Measurements from ENCODE around the gene RFK. TPM values are rescaled to one million over a fixed set of nuclear protein-coding genes. Genes with fewer than 3 reads are reported as not detected.
A peak's percentile ranks its signal among the peaks of the same experiment; 100 is the strongest.

RFK gene
- total and polyA plus RNA-seq, 2 donors from 2014 or later = 20.6 to 40.3 TPM

GRCh38 chr9:76371901-76372300, 22.3 kb downstream of the RFK start:
- Histone ChIP-seq H3K9me3 (ENCODE audit: control insufficient read depth in 2 of 3, insufficient read depth in 1 of 3, low read length in 3 of 3) (no peaks in the 10 kb centered on the region), H3K27me3 (ENCODE audit: control insufficient read depth, insufficient read depth, low read length) (no peaks in the 10 kb centered on the region), H3K36me3 (ENCODE audit: control insufficient read depth in 2 of 3, insufficient read depth in 3 of 3, low read length in 3 of 3) (no peaks in the 10 kb centered on the region), H3K27ac (ENCODE audit: low read depth in 2 of 2, low read length in 2 of 2) (peak overlapping the region in 1 of 2 donors; percentile 4), H3K4me3 (ENCODE audit: low read length in 3 of 3) (no peak overlapping the region), H3K4me1 (ENCODE audit: control insufficient read depth in 2 of 3, insufficient read depth in 2 of 3, low read depth in 1 of 3, low read length in 3 of 3) (peaks cover 3 to 31% (median 24%) of the 10 kb centered on the region in 3 donors), H3K9ac (ENCODE audit: low read length in 3 of 3) (no peak overlapping the region)
- TF ChIP-seq, protein P1, sequence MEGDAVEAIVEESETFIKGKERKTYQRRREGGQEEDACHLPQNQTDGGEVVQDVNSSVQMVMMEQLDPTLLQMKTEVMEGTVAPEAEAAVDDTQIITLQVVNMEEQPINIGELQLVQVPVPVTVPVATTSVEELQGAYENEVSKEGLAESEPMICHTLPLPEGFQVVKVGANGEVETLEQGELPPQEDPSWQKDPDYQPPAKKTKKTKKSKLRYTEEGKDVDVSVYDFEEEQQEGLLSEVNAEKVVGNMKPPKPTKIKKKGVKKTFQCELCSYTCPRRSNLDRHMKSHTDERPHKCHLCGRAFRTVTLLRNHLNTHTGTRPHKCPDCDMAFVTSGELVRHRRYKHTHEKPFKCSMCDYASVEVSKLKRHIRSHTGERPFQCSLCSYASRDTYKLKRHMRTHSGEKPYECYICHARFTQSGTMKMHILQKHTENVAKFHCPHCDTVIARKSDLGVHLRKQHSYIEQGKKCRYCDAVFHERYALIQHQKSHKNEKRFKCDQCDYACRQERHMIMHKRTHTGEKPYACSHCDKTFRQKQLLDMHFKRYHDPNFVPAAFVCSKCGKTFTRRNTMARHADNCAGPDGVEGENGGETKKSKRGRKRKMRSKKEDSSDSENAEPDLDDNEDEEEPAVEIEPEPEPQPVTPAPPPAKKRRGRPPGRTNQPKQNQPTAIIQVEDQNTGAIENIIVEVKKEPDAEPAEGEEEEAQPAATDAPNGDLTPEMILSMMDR (IDR thresholded peaks at IDR 0.05; ENCODE audit: borderline replicate concordance, extremely low read depth, insufficient read depth) = no peak
- no peak for FAIRE-seq
- intact Hi-C loops (cut with DNase I) = no loop called here
- DNase-seq = peak in 2 of 5 donors; percentile 21 to 25

DNA sequence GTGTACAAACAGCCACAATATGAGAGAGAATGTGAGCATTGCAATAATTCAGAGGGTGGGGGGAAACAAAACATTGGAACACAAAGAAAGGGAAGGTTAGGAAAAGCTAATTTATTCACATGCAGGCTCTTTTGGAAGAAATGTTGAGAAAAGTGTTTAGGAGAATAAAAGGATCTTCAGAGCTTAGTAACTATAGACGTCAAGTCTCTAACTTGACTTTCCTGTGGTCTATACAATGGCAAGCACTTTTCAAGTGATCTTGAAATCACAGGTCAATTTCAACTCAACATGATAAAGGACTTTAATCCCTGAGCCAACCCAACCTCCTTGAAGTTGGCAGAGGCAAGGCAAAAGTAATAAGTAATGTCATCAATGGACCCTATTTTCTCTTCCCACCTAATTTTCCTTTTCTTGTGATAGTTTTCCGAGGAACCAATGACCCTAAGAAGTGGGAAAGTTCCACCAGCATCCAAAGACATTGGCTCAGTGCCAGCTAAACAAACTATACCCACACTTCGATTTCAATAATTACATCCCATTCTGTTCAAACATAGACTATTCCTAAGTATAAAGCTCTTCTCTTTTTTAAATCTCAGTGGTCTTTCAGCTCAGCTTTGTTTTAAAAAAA, 23.7 kb downstream of the RFK start:
- no peak overlapping the region for H3K4me3 ChIP-seq (ENCODE audit: low read length in 3 of 3)
- no peaks in the 10 kb centered on the region for H3K9me3 ChIP-seq (ENCODE audit: control insufficient read depth in 2 of 3, insufficient read depth in 1 of 3, low read length in 3 of 3)
- TF ChIP-seq, protein P1 (IDR thresholded peaks at IDR 0.05; ENCODE audit: borderline replicate concordance, extremely low read depth, insufficient read depth) = no peak
- no peak for DNase-seq
- peaks cover 3 to 31% (median 24%) of the 10 kb centered on the region in 3 donors for H3K4me1 ChIP-seq (ENCODE audit: control insufficient read depth in 2 of 3, insufficient read depth in 2 of 3, low read depth in 1 of 3, low read length in 3 of 3)
- no peaks in the 10 kb centered on the region for H3K27me3 ChIP-seq (ENCODE audit: control insufficient read depth, insufficient read depth, low read length)
- no peak for FAIRE-seq
- intact Hi-C loops (cut with DNase I) = no loop called here
- no peak overlapping the region for H3K9ac ChIP-seq (ENCODE audit: low read length in 3 of 3)
- no peaks in the 10 kb centered on the region for H3K36me3 ChIP-seq (ENCODE audit: control insufficient read depth in 2 of 3, insufficient read depth in 3 of 3, low read length in 3 of 3)
- H3K27ac ChIP-seq (ENCODE audit: low read depth in 2 of 2, low read length in 2 of 2) = peak overlapping the region in 1 of 2 donors; percentile 9

DNA sequence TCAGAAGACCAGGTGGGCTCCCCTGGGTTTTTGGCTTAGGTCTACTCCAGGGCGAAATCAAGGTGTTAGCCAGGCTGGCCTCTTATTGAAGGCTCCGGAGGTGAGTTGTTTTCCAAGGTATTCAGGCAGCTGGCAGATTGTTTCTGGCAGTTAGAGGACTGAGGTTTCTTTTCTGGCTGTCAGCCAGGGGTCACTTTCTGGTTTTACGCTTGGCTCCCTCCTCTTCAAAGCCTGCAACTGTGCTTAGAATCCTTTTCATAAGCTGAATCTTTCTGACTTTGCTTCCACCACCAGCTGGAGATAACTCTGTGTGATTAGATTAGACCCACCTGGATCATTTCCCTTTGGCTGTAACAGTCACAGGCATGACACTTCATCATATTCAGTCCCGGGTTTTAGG, 24.6 kb downstream of the RFK start:
- Histone ChIP-seq H3K4me3 (ENCODE audit: low read length in 3 of 3) (no peak overlapping the region), H3K9me3 (ENCODE audit: control insufficient read depth in 2 of 3, insufficient read depth in 1 of 3, low read length in 3 of 3) (no peaks in the 10 kb centered on the region), H3K36me3 (ENCODE audit: control insufficient read depth in 2 of 3, insufficient read depth in 3 of 3, low read length in 3 of 3) (no peaks in the 10 kb centered on the region), H3K27me3 (ENCODE audit: control insufficient read depth, insufficient read depth, low read length) (no peaks in the 10 kb centered on the region), H3K4me1 (ENCODE audit: control insufficient read depth in 2 of 3, insufficient read depth in 2 of 3, low read depth in 1 of 3, low read length in 3 of 3) (peaks cover 0 to 23% (median 18%) of the 10 kb centered on the region in 3 donors), H3K9ac (ENCODE audit: low read length in 3 of 3) (no peak overlapping the region), H3K27ac (ENCODE audit: low read depth in 2 of 2, low read length in 2 of 2) (peak overlapping the region in 1 of 2 donors; percentile 61)
- DNase-seq (peak in 4 of 5 donors; percentile 76 to 93 (median 85)), FAIRE-seq (no peak)
- TF ChIP-seq, protein P1 (IDR thresholded peaks at IDR 0.05; ENCODE audit: borderline replicate concordance, extremely low read depth, insufficient read depth) = no peak
- intact Hi-C loops (cut with DNase I) = no loop called here
